GM21786 (cell line): Measurements from ENCODE around the gene CYP2W1.
A peak's percentile ranks its signal among the peaks of the same experiment; 100 is the strongest.

Source experiments
- ATAC-seq: cut with Tn5 transposase; IDR thresholded peaks from one replicate; pipeline ENCODE4 v1.9.1; 2021; ENCODE audit not compliant: unreplicated experiment

Gene CYP2W1

GRCh38 chr7:964401-965231 is 18.4 kb upstream of the CYP2W1 start:
- no peak for ATAC-seq

DNA sequence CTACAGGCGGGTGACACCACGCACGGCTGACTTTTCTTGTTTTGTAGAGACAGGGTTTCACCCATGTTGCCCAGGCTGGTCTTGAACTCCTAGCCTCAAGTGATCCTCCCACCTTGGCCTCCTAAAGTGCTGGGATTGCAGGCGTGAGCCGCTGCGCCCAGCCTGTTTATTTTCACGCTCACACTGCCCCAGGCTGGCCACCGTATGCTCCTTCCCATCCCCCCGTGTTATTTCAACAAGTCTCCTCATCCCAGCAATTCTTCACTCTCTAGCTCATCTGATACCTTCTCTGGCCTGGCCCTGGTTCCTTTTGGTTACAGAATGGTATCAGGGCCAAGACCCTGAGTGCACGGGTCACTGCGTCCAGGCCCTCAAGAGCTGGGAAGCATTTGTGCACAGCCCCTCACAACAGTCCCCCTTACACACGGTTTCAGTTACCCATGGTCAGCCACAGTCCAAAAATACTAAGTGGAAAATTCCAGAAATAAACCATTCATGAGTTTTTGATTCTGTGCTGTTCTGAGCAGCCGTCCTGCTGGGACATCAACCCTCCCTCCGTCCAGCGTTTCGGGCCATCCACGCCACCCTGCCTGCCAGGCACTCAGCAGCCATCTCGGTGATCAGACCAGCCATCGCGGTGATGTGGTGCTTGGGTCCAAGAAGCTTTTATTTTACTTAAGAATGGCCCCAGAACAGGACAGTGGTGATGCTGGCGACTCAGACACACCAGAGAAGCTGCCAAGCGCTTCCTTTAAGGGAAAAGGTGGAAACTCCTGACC is 16.5 kb upstream of the CYP2W1 start:
- ATAC-seq: no peak

GRCh38 chr7:967361-968082 is 15.5 kb upstream of the CYP2W1 start:
- ATAC-seq: no peak

GRCh38 chr7:968205-969105 is 14.5 kb upstream of the CYP2W1 start:
- ATAC-seq: no peak

DNA sequence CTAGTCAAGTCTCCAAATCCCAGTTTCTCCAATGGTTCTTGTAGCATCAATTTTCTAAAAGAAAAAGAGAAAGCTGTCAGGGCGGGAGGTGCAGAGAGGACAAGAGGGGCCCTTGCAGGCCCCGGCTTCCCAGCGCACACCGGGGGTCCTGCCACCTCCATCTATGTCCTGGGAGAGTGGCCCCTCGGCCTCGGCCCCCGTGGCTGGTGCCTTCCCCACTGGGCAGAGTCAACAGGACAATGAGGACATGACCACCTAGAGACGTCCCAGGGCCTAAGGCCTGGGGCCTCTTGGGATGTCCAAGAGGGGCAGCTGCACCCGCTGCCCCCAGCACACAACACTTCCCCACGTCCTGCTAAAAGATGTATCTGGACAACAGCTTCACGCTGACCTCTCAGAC is 13.6 kb upstream of the CYP2W1 start:
- ATAC-seq: no peak

- ATAC-seq: no peak
Observed at GRCh38 chr7:970744-971143, 12.2 kb upstream of the CYP2W1 start.

DNA sequence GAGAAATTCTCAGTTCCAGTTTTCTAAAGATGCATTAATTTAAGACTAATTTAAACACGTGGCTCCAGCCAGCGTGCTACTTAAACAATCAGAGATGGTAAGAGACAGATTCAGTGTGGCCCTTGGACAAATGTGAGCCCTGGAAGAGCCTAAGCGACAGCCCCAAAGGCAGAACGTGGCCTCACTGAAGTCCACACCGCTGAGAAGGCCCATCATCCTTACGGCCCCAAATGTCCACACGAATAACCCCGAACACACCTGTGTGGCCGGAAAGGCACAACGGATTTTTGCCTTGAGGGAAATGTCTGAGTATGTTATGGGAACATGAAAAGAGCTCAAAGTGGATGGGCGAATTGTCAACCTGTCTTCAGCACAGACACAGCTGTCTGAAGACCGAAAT is 10.9 kb upstream of the CYP2W1 start:
- no peak for ATAC-seq

- no peak for ATAC-seq
Observed at GRCh38 chr7:972676-973309, 10.2 kb upstream of the CYP2W1 start.

GRCh38 chr7:973312-973711 is 9.7 kb upstream of the CYP2W1 start:
- ATAC-seq: no peak

- no peak for ATAC-seq
Observed at GRCh38 chr7:974172-974571, 8.8 kb upstream of the CYP2W1 start.

- ATAC-seq: peak; percentile 47
Observed at GRCh38 chr7:974820-975681, 7.9 kb upstream of the CYP2W1 start, which contains the start of gene COX19. Gene COX19 (minus strand): TSS chr7:975549. CDS start chr7:975509, 40 bp downstream.

- ATAC-seq: no peak
Observed at GRCh38 chr7:975702-976473, 7.1 kb upstream of the CYP2W1 start.

DNA sequence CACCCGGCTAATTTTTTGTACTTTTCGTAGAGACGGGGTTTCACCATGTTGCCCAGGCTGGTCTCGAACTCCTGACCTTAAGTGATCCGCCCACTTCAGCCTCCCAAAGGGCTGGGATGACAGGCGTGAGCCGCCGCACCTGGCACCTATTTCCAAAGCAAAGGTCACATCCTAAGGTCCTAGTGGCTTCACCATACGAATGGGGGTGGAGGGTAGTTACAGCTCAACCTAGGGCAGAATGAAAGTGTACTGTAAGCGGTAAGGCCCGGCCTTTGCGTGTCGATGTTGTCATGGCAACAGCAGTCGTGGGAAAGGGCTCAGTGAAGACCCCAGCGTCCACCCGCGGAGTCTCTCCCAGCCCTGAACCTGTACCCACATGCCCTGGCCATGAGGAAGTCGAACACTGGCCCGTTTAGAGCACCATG is 6.1 kb upstream of the CYP2W1 start:
- ATAC-seq: no peak

DNA sequence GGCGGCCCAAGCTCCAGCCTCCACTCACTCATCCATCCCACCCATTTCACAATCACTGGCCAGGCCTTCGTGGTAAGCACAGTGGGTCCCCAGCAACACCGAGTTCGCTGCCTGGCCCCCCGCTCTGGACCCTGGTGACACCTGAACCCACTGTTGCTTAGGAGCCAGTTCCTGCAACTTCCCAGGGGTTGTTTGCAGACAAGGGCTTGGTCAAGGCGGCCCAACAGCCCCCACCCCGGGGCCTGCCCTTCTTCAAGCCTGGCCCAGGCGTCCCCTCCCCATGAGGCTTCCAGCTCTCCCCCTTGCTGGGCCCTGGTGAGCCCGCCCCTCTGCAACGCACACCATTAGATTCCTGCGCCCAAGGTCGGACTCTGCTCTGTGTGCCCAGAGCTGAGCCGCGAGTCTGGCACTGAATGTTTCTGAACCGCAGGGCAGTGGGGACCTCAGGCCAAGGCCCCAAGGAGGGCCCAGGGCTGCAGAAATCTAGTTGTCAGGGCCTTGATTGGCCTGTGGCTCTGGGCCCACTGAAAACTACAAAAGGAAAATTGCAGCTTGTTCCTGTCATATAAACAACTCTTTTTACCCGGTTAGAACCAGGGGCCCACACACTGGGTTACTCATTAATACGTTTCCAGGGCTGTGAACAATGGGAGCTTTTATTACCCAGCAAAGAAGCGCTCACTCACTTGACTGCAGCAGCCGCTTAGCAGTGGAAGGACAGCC is 5.5 kb upstream of the CYP2W1 start:
- peak; percentile 72 for ATAC-seq

DNA sequence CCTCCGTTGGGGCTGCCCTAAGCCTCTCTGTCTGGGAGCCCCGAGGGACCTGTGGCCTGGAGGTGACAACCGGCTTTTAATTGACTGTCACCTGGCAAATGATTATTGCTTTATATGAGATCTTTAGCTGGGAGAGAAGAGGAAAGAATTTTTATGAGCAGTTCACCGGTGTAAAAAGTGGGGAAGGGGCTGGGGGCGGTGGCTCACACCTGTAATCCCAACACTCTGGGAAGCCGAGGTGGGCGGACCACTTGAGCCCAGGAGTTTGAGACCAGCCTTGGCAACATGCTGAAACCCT is 5.0 kb upstream of the CYP2W1 start:
- ATAC-seq: no peak

DNA sequence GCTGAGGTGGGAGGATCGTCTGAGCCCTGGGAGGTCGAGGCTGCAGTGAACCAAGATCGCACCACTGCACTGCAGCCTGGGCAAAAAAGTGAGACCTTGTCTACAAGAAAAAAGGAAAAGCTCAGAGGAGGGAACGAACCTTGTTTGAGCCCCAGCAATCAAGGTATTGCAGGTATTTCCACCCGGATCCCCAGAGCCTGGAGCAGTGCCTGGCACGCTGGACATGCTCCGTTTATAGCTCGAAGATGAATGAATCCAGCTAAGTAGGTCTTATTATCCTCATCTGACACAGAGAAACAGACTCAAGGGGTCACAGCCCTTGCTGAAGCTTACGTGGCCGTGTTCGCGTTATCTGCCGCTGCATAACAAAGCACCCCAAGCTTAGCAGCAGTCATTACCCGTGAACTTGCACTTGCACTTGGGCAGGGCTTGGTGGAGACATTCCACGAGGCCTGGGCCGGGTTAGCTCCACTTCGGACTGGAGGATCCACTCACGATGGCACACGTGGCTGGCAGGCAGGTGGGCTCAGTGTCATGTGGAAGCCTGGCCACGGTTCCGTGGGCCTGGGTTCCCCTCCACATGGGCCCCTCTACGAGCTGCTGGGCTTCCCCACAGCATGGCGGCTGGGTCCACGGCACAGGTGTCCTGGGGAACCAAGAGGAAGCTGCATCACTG is 4.4 kb upstream of the CYP2W1 start:
- no peak for ATAC-seq

GRCh38 chr7:979151-979550 is 3.8 kb upstream of the CYP2W1 start:
- no peak for ATAC-seq
